HepG2 (cell line): ENCODE data around the gene OVCH1. TPM values are rescaled to one million over a fixed set of nuclear protein-coding genes. Genes with fewer than 3 reads are reported as not detected.

Experiments used
- ADNP ChIP-seq: sonication (generic); formaldehyde crosslinking; IDR thresholded peaks from 2 replicates; pipeline ENCODE4 v1.4.0; 2020; ENCODE audit warnings: missing genetic modification reagents
- AHR ChIP-seq: IDR thresholded peaks from 2 replicates; pipeline ENCODE4 v1.6.1; 2018; ENCODE audit warnings: missing genetic modification reagents, missing compliant biosample characterization
- ATM ChIP-seq: fragments of 450-650 bp; IDR thresholded peaks from 2 replicates; pipeline ENCODE4 v1.7.1; 2017; ENCODE audit warnings: mild to moderate bottlenecking, borderline replicate concordance
- CBX1 ChIP-seq: IDR thresholded peaks from one replicate; pipeline ENCODE4 v1.6.1; 2016; ENCODE audit warnings: antibody characterized with exemption, low read depth
- CHCHD3 ChIP-seq: sonication (generic); formaldehyde crosslinking; IDR thresholded peaks from 2 replicates; pipeline ENCODE4 v1.8.0; 2022; ENCODE audit warnings: mild to moderate bottlenecking, missing genetic modification reagents, moderate library complexity
- DRAP1 ChIP-seq: IDR thresholded peaks from 2 replicates; pipeline ENCODE4 v1.6.1; 2016; ENCODE audit warnings: missing genetic modification reagents, missing compliant biosample characterization
- EHMT2 ChIP-seq: fragments of 200-600 bp; sonication (generic); IDR thresholded peaks from 2 replicates; pipeline ENCODE4 v1.7.0; 2017; ENCODE audit warnings: antibody characterized with exemption, low read depth, low read length, borderline replicate concordance
- ERF ChIP-seq: IDR thresholded peaks from 2 replicates; pipeline ENCODE4 v1.6.1; 2018; ENCODE audit warnings: missing biosample characterization, missing genetic modification reagents
- ESRRA ChIP-seq: sonication (generic); formaldehyde crosslinking; IDR thresholded peaks from 2 replicates; pipeline ENCODE4 v1.5.1; 2020; ENCODE audit warnings: mild to moderate bottlenecking, low read depth, missing genetic modification reagents
- HDAC1 ChIP-seq: sonication (generic); formaldehyde crosslinking; IDR thresholded peaks from 2 replicates; pipeline ENCODE4 v1.5.1; 2020; ENCODE audit warnings: mild to moderate bottlenecking, missing genetic modification reagents
- HMGXB3 ChIP-seq: sonication (generic); formaldehyde crosslinking; IDR thresholded peaks from 2 replicates; pipeline ENCODE4 v1.4.0; 2020; ENCODE audit warnings: missing genetic modification reagents, borderline replicate concordance
- KLF15 ChIP-seq: sonication (generic); formaldehyde crosslinking; IDR thresholded peaks from 2 replicates; pipeline ENCODE4 v1.8.1; 2023; ENCODE audit warnings: borderline replicate concordance, mild to moderate bottlenecking, inconsistent platforms, missing genetic modification reagents, mixed read lengths
- KMT2B ChIP-seq: IDR thresholded peaks from 2 replicates; pipeline ENCODE4 v1.6.1; 2016; ENCODE audit warnings: missing genetic modification reagents, missing compliant biosample characterization
- MIXL1 ChIP-seq: IDR thresholded peaks from 2 replicates; pipeline ENCODE4 v1.6.1; 2016
- PLRG1 ChIP-seq: fragments of 450-650 bp; conservative IDR thresholded peaks from 2 replicates; pipeline ENCODE4 v1.6.1; 2016
- SRY ChIP-seq: sonication (generic); formaldehyde crosslinking; IDR thresholded peaks from 2 replicates; pipeline ENCODE4 v1.8.0; 2022; ENCODE audit warnings: mild to moderate bottlenecking, missing genetic modification reagents
- STAG1 ChIP-seq: sonication (generic); formaldehyde crosslinking; IDR thresholded peaks from 2 replicates; pipeline ENCODE4 v1.4.0; 2020; ENCODE audit warnings: missing genetic modification reagents
- TAF15 ChIP-seq: fragments of 200-400 bp; formaldehyde crosslinking; IDR thresholded peaks from one replicate; pipeline ENCODE4 v1.6.1; 2018; ENCODE audit warnings: mild to moderate bottlenecking, low read depth, low read length; ENCODE audit not compliant: poor library complexity, severe bottlenecking
- USF2 ChIP-seq, 2 experiments: sonication (generic) in 1 of 2; formaldehyde crosslinking in 1 of 2; IDR thresholded peaks; 2 replicates each; pipeline versions ENCODE4 v1.5.1 to v1.6.1; 2011 to 2020; ENCODE audit warnings: borderline replicate concordance in 1 of 2, low read depth in 1 of 2, low read length in 1 of 2, mild to moderate bottlenecking in 1 of 2, missing genetic modification reagents in 1 of 2, moderate library complexity in 1 of 2
- ZNF576 ChIP-seq: sonication (generic); formaldehyde crosslinking; IDR thresholded peaks from 2 replicates; pipeline ENCODE4 v1.4.0; 2020; ENCODE audit warnings: mild to moderate bottlenecking, missing genetic modification reagents
- polyA plus RNA-seq, 8 experiments: library from polyadenylated mRNA; depleted of rRNA in 3 of 8; stranded (reverse) in 7 of 8; unstranded in 1 of 8; fragments of >200 nt; fragmentation: Illumina TruSeq in 4 of 8; extraction: Trizol in 4 of 8; gene quantifications; 2 replicates each; pipeline versions ENCODE4 v1.2.1 to v1.2.3, GENCODE V29; 2011 to 2016; ENCODE audit warnings: low read depth in 4 of 8, missing spikeins in 1 of 8, mixed read lengths in 1 of 8; ENCODE audit not compliant: insufficient read depth in 1 of 8
- total RNA-seq, 5 experiments: library from RNA; depleted of rRNA; stranded (reverse); fragments of >200 nt; fragmentation: Illumina TruSeq; extraction: Trizol; gene quantifications; 2 replicates each; pipeline ENCODE4 v1.2.3, GENCODE V29; 2016; ENCODE audit warnings: low read depth in 1 of 5

The OVCH1 gene
- total and polyA plus RNA-seq, 2 of the 13 experiments (the other 11 are each of a cell fraction or from before 2014, with no cell fraction given), result not detected

GRCh38 chr12:29380536-29381523, 116.7 kb downstream of the OVCH1 start, which contains the start of gene ERGIC2 (continued):
- TF ChIP-seq ZNF576 (CRISPR knock-in tag) (no peak), PLRG1 (no peak), ERF (CRISPR knock-in tag) (no peak), ATM (no peak), KMT2B (peak; percentile 88), EHMT2 (no peak), AHR (CRISPR knock-in tag) (no peak), ESRRA (CRISPR knock-in tag) (0 out of 2 replicates have a peak, but pooled peaks have one; percentile 39), HMGXB3 (CRISPR knock-in tag) (no peak; the same call in 1 of the 2 replicates), ADNP (CRISPR knock-in tag) (no peak), CBX1 (no peak), TAF15 (no peak), MIXL1 (no peak), KLF15 (CRISPR knock-in tag) (no peak), USF2 (IDR thresholded peaks at IDR 0.05; ENCODE audit: low read depth, low read length) (no peak), USF2 (CRISPR knock-in tag; IDR thresholded peaks at IDR 0.05; ENCODE audit: borderline replicate concordance) (no peak), DRAP1 (CRISPR knock-in tag) (peak; percentile 90), CHCHD3 (CRISPR knock-in tag) (no peak), STAG1 (CRISPR knock-in tag) (no peak), SRY (no peak), HDAC1 (CRISPR knock-in tag) (peak; percentile 75; the same call in 1 of the 2 replicates)
